ENCODE results near the gene CRACDL.

CRACDL gene, protein sequence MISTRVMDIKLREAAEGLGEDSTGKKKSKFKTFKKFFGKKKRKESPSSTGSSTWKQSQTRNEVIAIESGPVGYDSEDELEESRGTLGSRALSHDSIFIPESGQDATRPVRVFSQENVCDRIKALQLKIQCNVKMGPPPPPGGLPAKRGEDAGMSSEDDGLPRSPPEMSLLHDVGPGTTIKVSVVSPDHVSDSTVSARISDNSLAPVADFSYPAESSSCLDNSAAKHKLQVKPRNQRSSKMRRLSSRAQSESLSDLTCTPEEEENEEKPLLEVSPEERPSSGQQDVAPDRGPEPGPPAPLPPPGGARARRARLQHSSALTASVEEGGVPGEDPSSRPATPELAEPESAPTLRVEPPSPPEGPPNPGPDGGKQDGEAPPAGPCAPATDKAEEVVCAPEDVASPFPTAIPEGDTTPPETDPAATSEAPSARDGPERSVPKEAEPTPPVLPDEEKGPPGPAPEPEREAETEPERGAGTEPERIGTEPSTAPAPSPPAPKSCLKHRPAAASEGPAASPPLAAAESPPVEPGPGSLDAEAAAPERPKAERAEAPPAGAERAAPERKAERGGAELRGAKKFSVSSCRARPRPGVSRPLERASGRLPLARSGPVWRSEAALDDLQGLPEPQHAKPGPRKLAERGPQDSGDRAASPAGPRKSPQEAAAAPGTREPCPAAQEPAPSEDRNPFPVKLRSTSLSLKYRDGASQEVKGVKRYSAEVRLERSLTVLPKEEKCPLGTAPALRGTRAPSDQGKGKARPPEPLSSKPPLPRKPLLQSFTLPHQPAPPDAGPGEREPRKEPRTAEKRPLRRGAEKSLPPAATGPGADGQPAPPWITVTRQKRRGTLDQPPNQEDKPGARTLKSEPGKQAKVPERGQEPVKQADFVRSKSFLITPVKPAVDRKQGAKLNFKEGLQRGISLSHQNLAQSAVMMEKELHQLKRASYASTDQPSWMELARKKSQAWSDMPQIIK

DNA sequence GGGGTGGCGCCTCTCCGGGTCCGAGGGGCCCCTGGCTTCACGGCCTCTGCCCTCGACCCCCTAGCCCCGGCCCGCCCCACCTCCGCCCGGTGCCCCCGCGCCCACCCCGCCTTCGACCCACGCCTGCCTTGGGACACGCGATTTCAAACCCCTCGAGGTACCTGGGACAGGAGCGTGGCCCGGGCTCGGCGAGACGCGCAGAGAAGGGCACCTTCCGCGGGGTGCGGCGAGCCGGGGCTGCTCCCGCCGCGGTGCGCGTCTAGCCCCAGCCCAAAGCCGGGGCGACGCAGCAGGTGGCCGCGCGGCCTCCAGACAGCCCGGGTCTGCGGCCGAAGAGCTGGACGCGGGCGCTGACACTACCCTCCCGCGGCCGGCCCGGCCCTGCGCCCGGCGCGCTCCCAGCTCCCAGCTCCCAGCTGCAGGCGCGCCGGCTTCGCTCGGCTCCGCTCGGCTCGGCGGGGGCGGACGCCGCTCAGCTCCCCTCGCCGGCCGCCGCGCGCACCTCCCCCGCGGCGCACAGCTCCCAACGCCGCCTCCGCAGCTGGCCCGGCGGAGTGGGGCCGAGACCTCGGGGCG, at the start of gene CRACDL:
TSS of gene CRACDL (minus strand) at position 449 of the 576 bp plus-strand sequence. CDS start 89,425 bp downstream, outside the sequence.
- H3K4me3 ChIP-seq: peak within 1 kb of the TSS; percentile 24
- no peaks in the 10 kb centered on the region for H3K27me3 ChIP-seq (ENCODE audit: low read depth)
- H3K36me3 ChIP-seq (replicated peaks): no peaks in the 10 kb centered on the region
- in situ Hi-C loops (cut with MboI; ENCODE audit: low sequenced_read_pairs): no loop called here
- peaks cover 4% of the 10 kb centered on the region; the same call in 1 of the 2 replicates for H3K4me1 ChIP-seq
- DNase-seq (ENCODE audit: low spot score in 2 of 2): peak in 1 of 2 experiments; percentile 36
- H3K9me3 ChIP-seq: no peaks in the 10 kb centered on the region

DNA sequence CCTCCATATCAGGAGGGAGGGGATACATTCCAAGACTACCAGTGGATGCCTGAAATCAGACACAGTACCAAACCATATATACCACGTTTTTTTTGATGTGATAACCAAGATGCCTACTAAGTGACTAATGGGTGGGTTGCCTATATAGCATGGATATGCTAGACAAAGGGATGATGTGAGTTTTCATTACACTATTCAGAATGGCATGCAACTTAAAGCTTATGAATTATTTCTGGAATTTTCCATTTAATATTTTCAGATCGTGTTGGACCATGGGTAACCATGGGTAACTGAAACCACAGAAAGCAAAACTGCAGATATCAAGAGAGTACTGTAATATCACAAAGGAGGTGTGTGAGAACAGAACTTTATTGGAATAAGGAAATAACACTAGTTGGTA, 39.6 kb upstream of the CRACDL start:
- Histone ChIP-seq H3K9me3 (no peaks in the 10 kb centered on the region), H3K4me3 (no peak overlapping the region), H3K27me3 (ENCODE audit: low read depth) (no peaks in the 10 kb centered on the region), H3K36me3 (replicated peaks) (no peaks in the 10 kb centered on the region), H3K4me1 (no peaks in the 10 kb centered on the region)
- no peak for DNase-seq (ENCODE audit: low spot score in 2 of 2)
- in situ Hi-C loops (cut with MboI; ENCODE audit: low sequenced_read_pairs): no loop called here

DNA sequence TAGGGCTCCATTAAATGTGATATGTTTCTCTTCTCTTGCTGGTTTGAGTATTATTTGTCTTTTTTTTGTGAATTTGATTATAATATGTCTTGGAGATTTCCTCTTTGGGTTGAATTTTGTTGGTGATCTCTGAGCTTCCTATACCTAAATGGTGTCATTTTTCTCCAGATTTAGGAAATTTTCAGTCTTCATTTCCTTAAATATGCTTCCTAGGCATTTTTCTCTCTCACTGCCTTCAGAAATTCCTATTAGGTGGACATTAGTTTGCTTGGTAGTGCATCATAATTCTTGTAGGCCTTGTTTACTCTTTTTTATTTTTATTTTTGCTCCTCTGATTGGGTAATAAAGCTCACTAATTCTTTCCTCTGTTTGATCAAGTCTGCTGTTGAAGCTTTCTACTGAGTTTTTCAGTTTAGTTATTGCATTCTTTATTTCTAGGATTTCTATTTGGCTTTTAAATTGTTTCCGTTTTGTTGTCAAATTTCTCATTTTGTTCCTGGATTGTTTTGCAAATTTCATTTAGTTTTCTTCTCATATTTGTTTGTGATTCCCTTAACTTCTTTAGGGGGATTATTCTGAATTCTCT, 36.6 kb upstream of the CRACDL start:
- H3K9me3 ChIP-seq: no peaks in the 10 kb centered on the region
- in situ Hi-C loops (cut with MboI; ENCODE audit: low sequenced_read_pairs): no loop called here
- DNase-seq (ENCODE audit: low spot score in 2 of 2): no peak
- H3K4me1 ChIP-seq: no peaks in the 10 kb centered on the region
- H3K4me3 ChIP-seq: no peak overlapping the region
- no peaks in the 10 kb centered on the region for H3K27me3 ChIP-seq (ENCODE audit: low read depth)
- no peaks in the 10 kb centered on the region for H3K36me3 ChIP-seq (replicated peaks)

DNA sequence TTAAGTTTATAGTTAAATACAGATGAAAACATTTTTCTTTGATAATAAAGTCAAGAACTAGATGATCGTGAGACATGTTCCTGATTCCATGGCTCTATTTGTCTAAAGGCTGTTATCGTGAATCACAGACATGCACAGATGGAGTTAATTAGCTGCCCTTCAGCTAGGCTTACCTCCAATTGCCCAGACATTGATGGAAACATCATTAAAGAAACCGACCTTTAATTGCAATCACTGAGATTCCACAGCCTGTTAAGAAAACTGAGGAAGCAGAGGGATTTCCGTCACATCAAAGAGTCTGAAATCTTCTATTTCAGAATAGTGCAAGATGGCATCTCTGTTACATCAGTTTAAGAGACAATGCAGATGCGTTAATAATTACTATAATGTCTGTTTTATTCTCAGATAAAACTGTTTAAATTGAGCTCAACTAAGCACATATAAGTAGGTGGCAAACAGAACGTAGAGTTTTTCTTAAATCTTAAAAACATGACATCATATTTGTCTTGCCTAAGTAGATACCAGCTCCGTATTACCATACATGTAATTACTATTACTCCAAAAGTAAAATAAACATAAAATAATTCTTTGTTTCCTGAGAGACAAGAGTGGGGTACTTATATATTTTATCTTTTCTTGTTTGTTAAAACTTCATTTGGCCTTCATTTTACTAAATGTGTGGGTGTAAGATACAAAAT, 23.9 kb upstream of the CRACDL start:
- in situ Hi-C loops (cut with MboI; ENCODE audit: low sequenced_read_pairs): no loop called here
- H3K4me1 ChIP-seq: no peaks in the 10 kb centered on the region
- DNase-seq (ENCODE audit: low spot score in 2 of 2): no peak
- no peaks in the 10 kb centered on the region; the same call in 1 of the 2 replicates for H3K27me3 ChIP-seq (ENCODE audit: low read depth)
- H3K9me3 ChIP-seq: no peaks in the 10 kb centered on the region
- no peak overlapping the region for H3K4me3 ChIP-seq
- H3K36me3 ChIP-seq (replicated peaks): no peaks in the 10 kb centered on the region

DNA sequence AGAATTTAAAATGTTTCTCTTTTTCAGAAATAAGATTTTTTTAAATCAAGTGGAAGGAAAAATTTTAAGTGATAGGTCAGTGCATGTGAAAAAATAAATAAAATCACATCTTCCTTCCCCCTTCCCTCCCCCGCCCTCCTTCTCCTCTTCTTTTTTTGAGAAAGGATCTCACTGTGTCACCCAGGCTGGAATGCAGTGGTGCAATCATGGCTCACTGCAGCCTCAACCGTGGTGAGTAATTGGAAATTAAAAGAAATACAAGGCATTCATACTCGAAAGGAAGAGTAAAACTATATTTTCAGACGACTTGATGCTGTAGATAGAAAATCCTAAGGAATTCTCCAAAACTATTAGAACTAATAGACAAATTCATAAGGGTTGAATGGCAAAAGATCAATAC, 16.9 kb upstream of the CRACDL start:
- H3K27me3 ChIP-seq (ENCODE audit: low read depth): peaks cover 7% of the 10 kb centered on the region
- no peaks in the 10 kb centered on the region for H3K36me3 ChIP-seq (replicated peaks)
- H3K4me1 ChIP-seq: no peaks in the 10 kb centered on the region
- H3K4me3 ChIP-seq: no peak overlapping the region
- no peaks in the 10 kb centered on the region for H3K9me3 ChIP-seq
- DNase-seq (ENCODE audit: low spot score in 2 of 2): no peak
- in situ Hi-C loops (cut with MboI; ENCODE audit: low sequenced_read_pairs): no loop called here

DNA sequence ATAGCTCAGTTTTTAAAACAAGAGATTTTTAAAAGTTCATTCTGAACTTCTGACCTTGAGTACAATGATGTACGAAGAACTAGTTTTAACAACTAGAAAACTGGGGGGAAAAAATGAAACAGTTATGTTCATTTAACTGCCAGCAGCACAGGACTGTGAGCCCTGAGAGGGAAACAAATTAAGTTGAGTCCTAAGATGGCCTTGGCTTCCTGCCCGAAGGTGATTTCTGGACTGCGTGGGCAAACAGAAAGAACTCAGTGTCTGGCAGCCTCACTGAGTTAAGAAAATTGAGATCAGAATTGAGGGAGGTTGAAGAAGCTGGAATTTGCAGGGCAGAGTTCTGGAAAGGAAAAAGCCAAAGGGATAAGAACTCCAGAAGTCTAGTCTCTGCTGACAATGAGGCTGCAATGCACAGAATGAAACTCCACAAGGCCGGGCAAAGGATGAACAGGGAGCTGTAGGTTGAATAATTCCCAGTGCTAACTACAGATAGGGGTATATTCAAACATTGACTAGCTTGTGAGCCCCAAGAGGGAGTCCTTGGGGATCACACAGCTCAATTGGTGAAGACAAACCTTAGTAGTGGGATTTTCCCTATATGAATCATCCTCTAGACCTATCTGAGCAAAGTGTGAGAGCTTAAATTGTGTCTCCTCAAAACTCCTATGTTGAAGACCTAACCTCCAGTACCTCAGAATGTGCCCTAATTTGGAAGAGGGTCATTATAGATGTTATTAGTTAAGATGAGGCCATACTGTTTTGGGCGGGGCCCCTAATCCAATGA, 13.1 kb upstream of the CRACDL start:
- DNase-seq (ENCODE audit: low spot score in 2 of 2): no peak
- in situ Hi-C loops (cut with MboI; ENCODE audit: low sequenced_read_pairs): no loop called here

DNA sequence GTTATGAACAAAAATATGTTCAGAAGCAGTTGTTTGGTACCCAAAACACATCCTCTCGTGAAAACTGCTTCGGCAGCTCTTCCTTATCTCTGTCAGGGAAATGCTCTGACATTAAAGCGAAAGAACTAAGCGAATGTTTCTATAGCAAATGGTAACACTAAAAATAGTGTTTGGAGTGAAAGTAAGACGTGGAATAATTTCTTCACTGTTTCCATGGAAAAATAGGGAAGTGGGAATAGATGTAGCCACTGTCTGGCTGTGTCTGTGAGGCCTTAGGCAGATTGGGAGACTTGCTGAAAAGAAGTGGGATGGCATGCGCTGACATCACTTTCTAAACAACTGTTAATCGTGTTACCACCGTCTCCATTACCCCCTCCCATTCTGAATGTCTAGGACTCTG, 11.5 kb upstream of the CRACDL start:
- no peak overlapping the region for H3K4me3 ChIP-seq
- H3K9me3 ChIP-seq: no peaks in the 10 kb centered on the region
- in situ Hi-C loops (cut with MboI; ENCODE audit: low sequenced_read_pairs): no loop called here
- DNase-seq (ENCODE audit: low spot score in 2 of 2): no peak
- H3K36me3 ChIP-seq (replicated peaks): no peaks in the 10 kb centered on the region
- peaks cover 5% of the 10 kb centered on the region for H3K27me3 ChIP-seq (ENCODE audit: low read depth)
- H3K4me1 ChIP-seq: no peaks in the 10 kb centered on the region

More for the DNA sequence above, 13.1 kb upstream of the CRACDL start:
- no peak overlapping the region for H3K4me3 ChIP-seq
- H3K9me3 ChIP-seq: no peaks in the 10 kb centered on the region
- no peaks in the 10 kb centered on the region for H3K36me3 ChIP-seq (replicated peaks)
- peaks cover 7% of the 10 kb centered on the region for H3K27me3 ChIP-seq (ENCODE audit: low read depth)
- H3K4me1 ChIP-seq: no peaks in the 10 kb centered on the region

DNA sequence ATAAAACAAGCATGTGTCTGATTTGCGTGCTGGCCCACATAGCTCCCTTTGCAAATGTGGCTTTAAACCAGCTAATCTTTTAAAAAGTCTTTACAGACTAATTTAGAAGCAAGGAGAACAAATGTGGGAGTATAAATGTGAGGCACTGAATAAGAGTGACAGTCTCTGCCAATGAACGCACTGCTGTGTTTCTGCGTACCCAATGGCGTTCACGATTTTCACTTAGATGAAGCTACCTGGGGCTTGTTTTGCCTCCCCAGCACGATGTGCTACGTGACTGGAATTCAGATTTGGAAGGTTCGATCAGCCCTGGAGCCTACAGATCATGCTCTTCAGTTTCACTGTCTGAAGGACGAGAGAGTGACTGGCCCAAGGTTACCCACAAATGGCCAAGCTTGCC, 10.8 kb upstream of the CRACDL start:
- no peak overlapping the region for H3K4me3 ChIP-seq
- no peaks in the 10 kb centered on the region for H3K27me3 ChIP-seq (ENCODE audit: low read depth)
- no peaks in the 10 kb centered on the region for H3K9me3 ChIP-seq
- H3K4me1 ChIP-seq: no peaks in the 10 kb centered on the region
- in situ Hi-C loops (cut with MboI; ENCODE audit: low sequenced_read_pairs): no loop called here
- no peak for DNase-seq (ENCODE audit: low spot score in 2 of 2)
- no peaks in the 10 kb centered on the region for H3K36me3 ChIP-seq (replicated peaks)

DNA sequence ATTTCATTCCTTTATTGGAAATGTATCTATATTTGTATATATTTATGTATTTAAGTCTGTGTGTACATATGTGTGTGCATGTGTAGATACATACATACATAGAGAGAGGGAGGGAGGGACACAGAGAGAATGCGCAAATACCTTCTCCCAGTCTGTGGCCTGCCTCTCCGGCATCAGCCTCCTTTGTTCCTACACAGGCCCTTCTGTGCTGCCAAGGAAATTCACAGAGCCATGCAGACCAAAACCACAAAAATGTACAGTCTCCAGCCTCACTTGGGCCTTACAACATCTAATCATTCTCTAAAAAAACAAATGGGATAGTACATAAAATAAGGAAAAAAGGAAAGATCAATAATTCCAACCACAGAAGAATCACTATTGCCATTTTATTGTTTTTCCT, 8.8 kb upstream of the CRACDL start:
- DNase-seq (ENCODE audit: low spot score in 2 of 2): no peak
- no peaks in the 10 kb centered on the region for H3K9me3 ChIP-seq
- H3K4me3 ChIP-seq: no peak overlapping the region
- H3K4me1 ChIP-seq: no peaks in the 10 kb centered on the region
- in situ Hi-C loops (cut with MboI; ENCODE audit: low sequenced_read_pairs): no loop called here
- no peaks in the 10 kb centered on the region for H3K36me3 ChIP-seq (replicated peaks)
- no peaks in the 10 kb centered on the region for H3K27me3 ChIP-seq (ENCODE audit: low read depth)

DNA sequence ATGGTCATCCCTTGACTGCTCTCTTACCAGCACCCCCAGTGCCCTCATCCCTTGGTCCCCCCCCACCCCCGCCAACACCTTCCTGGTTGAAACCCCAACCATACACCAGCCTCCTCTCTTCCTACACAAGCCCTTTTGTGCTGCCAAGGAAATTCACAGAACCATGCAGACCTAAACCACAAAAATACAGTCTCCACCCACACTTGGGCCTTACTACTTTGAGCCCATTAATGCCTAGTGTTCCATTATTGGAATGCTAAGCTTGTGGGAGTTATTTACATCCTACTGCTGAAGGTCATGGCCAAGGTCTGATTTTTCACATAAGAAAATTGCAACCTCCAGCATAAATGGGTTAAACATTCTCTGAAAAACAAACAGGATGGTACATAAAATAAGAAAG, 4.1 kb upstream of the CRACDL start:
- no peak for DNase-seq (ENCODE audit: low spot score in 2 of 2)
- in situ Hi-C loops (cut with MboI; ENCODE audit: low sequenced_read_pairs): no loop called here
- Histone ChIP-seq H3K27me3 (ENCODE audit: low read depth) (no peaks in the 10 kb centered on the region), H3K4me3 (no peak overlapping the region), H3K36me3 (replicated peaks) (no peaks in the 10 kb centered on the region), H3K9me3 (no peaks in the 10 kb centered on the region), H3K4me1 (peaks cover 4% of the 10 kb centered on the region; the same call in 1 of the 2 replicates)

DNA sequence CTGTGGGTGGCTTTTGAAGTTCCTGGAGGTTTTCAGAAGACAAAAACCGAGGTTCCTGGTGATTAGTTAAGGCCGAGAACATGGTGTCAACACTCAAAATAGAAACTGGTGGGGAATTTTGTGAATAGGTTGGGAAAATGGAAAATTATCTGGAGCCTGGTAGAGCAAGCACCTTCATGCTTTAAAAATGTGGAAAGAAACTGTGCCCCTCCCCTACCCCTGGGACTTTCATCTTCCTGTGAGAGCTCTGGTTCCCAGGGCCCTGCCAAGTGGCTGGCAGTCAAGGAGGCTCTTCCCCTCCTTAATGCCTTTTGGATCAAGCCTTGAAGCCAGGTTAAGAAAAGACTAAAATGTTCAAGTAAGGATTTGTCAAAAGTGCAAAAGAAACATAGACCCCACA, 1.9 kb upstream of the CRACDL start:
- Histone ChIP-seq H3K36me3 (replicated peaks) (no peaks in the 10 kb centered on the region), H3K9me3 (no peaks in the 10 kb centered on the region), H3K4me1 (peaks cover 4% of the 10 kb centered on the region; the same call in 1 of the 2 replicates), H3K27me3 (ENCODE audit: low read depth) (no peaks in the 10 kb centered on the region), H3K4me3 (no peak overlapping the region)
- no peak for DNase-seq (ENCODE audit: low spot score in 2 of 2)
- in situ Hi-C loops (cut with MboI; ENCODE audit: low sequenced_read_pairs): no loop called here
